Loucy (cell line): ENCODE measurements around the gene APBB2.

Experiments
- H2AFZ ChIP-seq: fragments of 200-600 bp; sonication (generic); 2 replicates; pipeline ENCODE4 v1.6.0; 2016; ENCODE audit warnings: antibody characterized with exemption, mild to moderate bottlenecking, low read length, moderate library complexity
- H3F3A ChIP-seq: fragments of 200-600 bp; 2 replicates; pipeline ENCODE4 v1.6.0; 2016; ENCODE audit warnings: antibody characterized with exemption, low read depth, mild to moderate bottlenecking
- H3K27me3 ChIP-seq: fragments of 200-600 bp; sonication (generic); 2 replicates; pipeline ENCODE4 v1.6.1; 2014; ENCODE audit warnings: low read length, mild to moderate bottlenecking; ENCODE audit not compliant: insufficient read depth, poor library complexity, severe bottlenecking
- H3K36me3 ChIP-seq: fragments of 200-600 bp; sonication (generic); 2 replicates; pipeline ENCODE4 v1.6.1; 2016; ENCODE audit warnings: low read length; ENCODE audit not compliant: insufficient read depth
- H3K4me1 ChIP-seq: fragments of 200-600 bp; sonication (generic); 2 replicates; pipeline ENCODE4 v1.5.1; 2014; ENCODE audit warnings: low read length, mild to moderate bottlenecking; ENCODE audit not compliant: insufficient read depth, poor library complexity, severe bottlenecking
- H3K4me2 ChIP-seq: fragments of 200-600 bp; sonication (generic); 2 replicates; pipeline ENCODE4 v1.6.0; 2014; ENCODE audit warnings: antibody characterized with exemption, low read length, low read depth, mild to moderate bottlenecking; ENCODE audit not compliant: poor library complexity, severe bottlenecking
- H3K4me3 ChIP-seq: fragments of 200-600 bp; sonication (generic); 2 replicates; pipeline ENCODE4 v1.5.1; 2014; ENCODE audit warnings: low read length, mild to moderate bottlenecking, mixed read lengths; ENCODE audit not compliant: poor library complexity, severe bottlenecking
- H3K79me2 ChIP-seq: fragments of 200-600 bp; sonication (generic); 2 replicates; pipeline ENCODE4 v1.6.1; 2014; ENCODE audit warnings: low read length; ENCODE audit not compliant: insufficient read depth
- H3K9ac ChIP-seq: fragments of 200-600 bp; sonication (generic); 2 replicates; pipeline ENCODE4 v1.6.0; 2014; ENCODE audit warnings: mild to moderate bottlenecking, low read depth, low read length, moderate library complexity; ENCODE audit not compliant: poor library complexity, severe bottlenecking
- H3K9me2 ChIP-seq: fragments of 200-600 bp; sonication (generic); replicated peaks from 2 replicates; pipeline ENCODE4 v1.6.1; 2016; ENCODE audit warnings: low read depth, low read length, mixed read lengths
- H3K9me3 ChIP-seq: fragments of 200-600 bp; sonication (generic); 2 replicates; pipeline ENCODE4 v1.6.1; 2014; ENCODE audit warnings: mild to moderate bottlenecking, antibody characterized with exemption, low read length, low read depth; ENCODE audit not compliant: insufficient read depth
- H4K20me1 ChIP-seq: fragments of 200-600 bp; sonication (generic); 2 replicates; pipeline ENCODE4 v1.6.0; 2014; ENCODE audit warnings: antibody characterized with exemption, low read length, mild to moderate bottlenecking; ENCODE audit not compliant: insufficient read depth, poor library complexity, severe bottlenecking
- CTCF ChIP-seq: fragments of 200-600 bp; sonication (generic); conservative IDR thresholded peaks from 2 replicates; pipeline ENCODE4 v1.5.1; 2014; ENCODE audit warnings: mild to moderate bottlenecking, antibody characterized with exemption, low read length
- EZH2phosphoT487 ChIP-seq: fragments of 200-600 bp; IDR thresholded peaks from 2 replicates; pipeline ENCODE4 v1.6.1; 2018; ENCODE audit warnings: antibody characterized with exemption, mild to moderate bottlenecking, moderate library complexity, borderline replicate concordance

APBB2 gene

GRCh38 chr4:40800064-40800463, 414.3 kb downstream of the APBB2 start:
- Histone ChIP-seq H3K9ac (no peak overlapping the region), H3K9me3 (no peaks in the 10 kb centered on the region), H3K9me2 (no peaks in the 10 kb centered on the region), H3K4me2 (no peak overlapping the region), H3K36me3 (no peaks in the 10 kb centered on the region), H4K20me1 (no peaks in the 10 kb centered on the region), H3K79me2 (no peaks in the 10 kb centered on the region), H2AFZ (no peak overlapping the region), H3K27me3 (no peaks in the 10 kb centered on the region), H3K4me1 (no peaks in the 10 kb centered on the region), H3F3A (no peaks in the 10 kb centered on the region), H3K4me3 (no peak overlapping the region)
- TF ChIP-seq CTCF = no peak
- no peak for TF ChIP-seq EZH2phosphoT487

GRCh38 chr4:40789771-40790170, 424.6 kb downstream of the APBB2 start:
- H3K4me2 ChIP-seq = no peak overlapping the region
- no peaks in the 10 kb centered on the region for H3K4me1 ChIP-seq
- H3K4me3 ChIP-seq = no peak overlapping the region
- no peaks in the 10 kb centered on the region for H3K36me3 ChIP-seq
- H3K9ac ChIP-seq = no peak overlapping the region
- TF ChIP-seq EZH2phosphoT487 = no peak
- no peak for TF ChIP-seq CTCF
- H3K27me3 ChIP-seq = no peaks in the 10 kb centered on the region
- no peaks in the 10 kb centered on the region for H4K20me1 ChIP-seq
- no peaks in the 10 kb centered on the region for H3K9me3 ChIP-seq
- no peaks in the 10 kb centered on the region for H3K79me2 ChIP-seq
- H2AFZ ChIP-seq = no peak overlapping the region
- H3K9me2 ChIP-seq = no peaks in the 10 kb centered on the region
- no peaks in the 10 kb centered on the region for H3F3A ChIP-seq

GRCh38 chr4:40789031-40789430, 425.3 kb downstream of the APBB2 start:
- no peak for TF ChIP-seq CTCF
- TF ChIP-seq EZH2phosphoT487 = no peak
- Histone ChIP-seq H3K9me2 (no peaks in the 10 kb centered on the region), H2AFZ (peak overlapping the region; percentile 55), H3K9ac (no peak overlapping the region), H4K20me1 (no peaks in the 10 kb centered on the region), H3K4me2 (no peak overlapping the region), H3K79me2 (no peaks in the 10 kb centered on the region), H3K9me3 (no peaks in the 10 kb centered on the region), H3K4me3 (no peak overlapping the region), H3F3A (no peaks in the 10 kb centered on the region), H3K36me3 (no peaks in the 10 kb centered on the region), H3K27me3 (no peaks in the 10 kb centered on the region), H3K4me1 (no peaks in the 10 kb centered on the region)
